ENCODE measurements around the gene PIK3CA. TPM values are rescaled to one million over a fixed set of nuclear protein-coding genes. Genes with fewer than 3 reads are reported as not detected.

Gene PIK3CA
- total and polyA plus RNA-seq, 8 donors: 25.3 to 39.8 (median 32.2) TPM

GRCh38 chr3:179156170-179156569, 8.0 kb downstream of the PIK3CA start:
- intact Hi-C loops (cut with DNase I): no loop called here
- DNase-seq: no peak
- Histone ChIP-seq H3K27me3 (no peaks in the 10 kb centered on the region), H3K4me3 (no peak overlapping the region), H3K4me1 (peaks cover 0 to 30% of the 10 kb centered on the region in 2 donors), H3K36me3 (no peaks in the 10 kb centered on the region), H3K27ac (no peak overlapping the region), H3K9me3 (no peaks in the 10 kb centered on the region)
- ATAC-seq: no peak
- TF ChIP-seq, protein P1, sequence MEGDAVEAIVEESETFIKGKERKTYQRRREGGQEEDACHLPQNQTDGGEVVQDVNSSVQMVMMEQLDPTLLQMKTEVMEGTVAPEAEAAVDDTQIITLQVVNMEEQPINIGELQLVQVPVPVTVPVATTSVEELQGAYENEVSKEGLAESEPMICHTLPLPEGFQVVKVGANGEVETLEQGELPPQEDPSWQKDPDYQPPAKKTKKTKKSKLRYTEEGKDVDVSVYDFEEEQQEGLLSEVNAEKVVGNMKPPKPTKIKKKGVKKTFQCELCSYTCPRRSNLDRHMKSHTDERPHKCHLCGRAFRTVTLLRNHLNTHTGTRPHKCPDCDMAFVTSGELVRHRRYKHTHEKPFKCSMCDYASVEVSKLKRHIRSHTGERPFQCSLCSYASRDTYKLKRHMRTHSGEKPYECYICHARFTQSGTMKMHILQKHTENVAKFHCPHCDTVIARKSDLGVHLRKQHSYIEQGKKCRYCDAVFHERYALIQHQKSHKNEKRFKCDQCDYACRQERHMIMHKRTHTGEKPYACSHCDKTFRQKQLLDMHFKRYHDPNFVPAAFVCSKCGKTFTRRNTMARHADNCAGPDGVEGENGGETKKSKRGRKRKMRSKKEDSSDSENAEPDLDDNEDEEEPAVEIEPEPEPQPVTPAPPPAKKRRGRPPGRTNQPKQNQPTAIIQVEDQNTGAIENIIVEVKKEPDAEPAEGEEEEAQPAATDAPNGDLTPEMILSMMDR (IDR thresholded peaks at IDR 0.05): no peak

GRCh38 chr3:179156775-179157174, 8.6 kb downstream of the PIK3CA start:
- H3K36me3 ChIP-seq: no peaks in the 10 kb centered on the region
- DNase-seq (no peak), ATAC-seq (no peak)
- H3K27me3 ChIP-seq: no peaks in the 10 kb centered on the region
- H3K9me3 ChIP-seq: no peaks in the 10 kb centered on the region
- H3K27ac ChIP-seq: no peak overlapping the region
- no peak overlapping the region for H3K4me3 ChIP-seq
- peaks cover 0 to 24% of the 10 kb centered on the region in 2 donors for H3K4me1 ChIP-seq
- TF ChIP-seq, protein P1 (IDR thresholded peaks at IDR 0.05): no peak
- intact Hi-C loops (cut with DNase I): no loop called here

DNA sequence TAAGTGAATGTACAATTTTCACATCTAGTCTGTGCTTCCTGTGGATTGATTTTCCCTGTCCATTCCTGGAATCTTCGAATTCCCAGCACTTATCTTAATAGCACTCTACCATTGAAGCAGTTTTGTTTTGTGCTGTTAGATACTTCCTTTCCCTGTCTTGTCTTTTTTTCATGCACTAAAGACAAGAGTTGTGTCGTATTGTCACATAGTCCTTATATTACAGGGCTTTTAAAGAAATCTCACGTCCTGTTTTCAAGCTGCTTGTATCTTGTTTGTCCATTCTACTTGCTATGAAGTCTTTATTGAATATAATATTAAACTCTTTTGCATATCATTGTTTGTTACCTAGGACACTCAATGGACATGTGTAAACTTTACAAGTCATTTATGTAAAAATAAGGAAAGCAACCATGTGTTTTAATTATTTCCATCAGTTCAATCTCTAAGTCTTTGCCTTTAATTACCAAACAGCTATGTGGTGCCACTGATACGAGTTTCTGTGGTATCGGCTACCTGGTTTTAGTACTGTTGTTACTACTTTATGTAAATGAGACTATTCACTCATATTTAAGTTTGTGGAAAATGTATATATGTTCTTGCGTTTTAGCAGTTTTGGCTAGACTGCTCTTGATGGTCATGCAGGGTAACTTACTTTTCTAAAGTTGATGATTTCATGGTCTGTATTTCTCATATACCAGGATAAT, 10.3 kb downstream of the PIK3CA start:
- Histone ChIP-seq H3K4me3 (no peak overlapping the region), H3K36me3 (no peaks in the 10 kb centered on the region), H3K27ac (no peak overlapping the region), H3K9me3 (no peaks in the 10 kb centered on the region), H3K4me1 (peaks cover 0 to 20% of the 10 kb centered on the region in 2 donors), H3K27me3 (no peaks in the 10 kb centered on the region)
- ATAC-seq: no peak
- DNase-seq: no peak
- TF ChIP-seq, protein P1 (IDR thresholded peaks at IDR 0.05): no peak
- intact Hi-C loops (cut with DNase I): no loop called here

DNA sequence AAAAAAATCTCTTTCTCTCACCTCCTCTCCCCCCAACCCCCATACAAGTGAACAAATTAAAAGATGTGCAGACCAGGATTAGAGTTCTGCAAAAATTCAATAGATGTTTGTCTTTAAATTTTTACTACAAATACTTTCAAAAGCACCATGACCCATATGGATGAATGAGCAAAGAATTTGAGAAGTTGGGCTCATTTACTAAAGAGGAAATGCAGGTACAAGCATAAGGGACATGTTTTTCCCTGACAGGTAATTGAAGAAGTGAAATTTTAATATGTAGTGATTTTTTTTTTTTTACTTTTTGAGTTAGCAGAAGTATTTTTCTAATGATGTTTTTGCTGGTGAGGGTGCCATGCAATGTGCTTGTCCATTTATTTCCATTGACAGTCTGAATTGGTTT, 15.3 kb downstream of the PIK3CA start:
- intact Hi-C loops (cut with DNase I): no loop called here
- Histone ChIP-seq H3K36me3 (no peaks in the 10 kb centered on the region), H3K27me3 (no peaks in the 10 kb centered on the region), H3K4me3 (no peak overlapping the region), H3K27ac (no peak overlapping the region), H3K9me3 (no peaks in the 10 kb centered on the region), H3K4me1 (peaks cover 0 to 8% of the 10 kb centered on the region in 2 donors)
- ATAC-seq: no peak
- no peak for DNase-seq
- TF ChIP-seq, protein P1 (IDR thresholded peaks at IDR 0.05): no peak

- H3K9me3 ChIP-seq: no peaks in the 10 kb centered on the region
- DNase-seq (no peak), ATAC-seq (no peak)
- H3K4me1 ChIP-seq: peaks cover 0 to 8% of the 10 kb centered on the region in 2 donors
- no peaks in the 10 kb centered on the region for H3K36me3 ChIP-seq
- H3K27me3 ChIP-seq: no peaks in the 10 kb centered on the region
- no peak overlapping the region for H3K27ac ChIP-seq
- intact Hi-C loops (cut with DNase I): no loop called here
- H3K4me3 ChIP-seq: no peak overlapping the region
- TF ChIP-seq, protein P1 (IDR thresholded peaks at IDR 0.05): no peak
Observed at GRCh38 chr3:179164857-179165256, 16.7 kb downstream of the PIK3CA start.
